ENCODE measurements around the gene CD44. TPM values are rescaled to one million over a fixed set of nuclear protein-coding genes. Genes with fewer than 3 reads are reported as not detected.

The CD44 gene
- total RNA-seq, 1 experiment from 2014 or later, result 6.1 TPM

DNA sequence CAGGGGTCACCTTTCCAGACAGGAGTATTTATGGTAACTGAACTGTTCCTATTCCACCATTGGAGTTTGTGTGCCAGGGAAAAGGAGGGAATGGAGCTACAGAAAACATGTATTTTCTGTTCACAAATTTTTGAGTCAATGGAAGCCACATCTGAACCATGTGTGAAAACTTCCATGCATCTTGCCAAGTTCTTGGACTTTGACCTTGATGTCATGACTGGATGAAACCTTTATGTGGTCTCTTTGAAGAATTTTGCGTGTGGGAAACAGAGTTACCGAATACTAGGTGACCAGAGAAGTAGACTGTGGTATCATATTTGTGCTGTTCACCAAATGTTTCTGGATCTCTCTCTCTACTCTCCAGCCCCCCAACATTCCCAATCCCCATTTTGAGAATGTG lies 104.8 kb downstream of the CD44 start:
- H2BK15ac ChIP-seq (ENCODE audit: low read depth, low read length), result no peak overlapping the region
- Mint-ChIP-seq H3K36me3 (ENCODE audit: insufficient read depth in 1 of 3, low read depth in 3 of 3) (no peaks in the 10 kb centered on the region), H3K4me3 (no peak overlapping the region), H3K4me1 (no peaks in the 10 kb centered on the region), H3K27ac (no peak overlapping the region), H3K9me3 (no peaks in the 10 kb centered on the region), H3K27me3 (ENCODE audit: low read depth) (no peaks in the 10 kb centered on the region; the same call in 1 of the 2 replicates)
- no peaks in the 10 kb centered on the region for H3K9me3 ChIP-seq (ENCODE audit: control insufficient read depth, low read depth, low read length)
- H2BK5ac ChIP-seq (ENCODE audit: insufficient read length, low read length), result no peak overlapping the region
- TF ChIP-seq, protein P1, sequence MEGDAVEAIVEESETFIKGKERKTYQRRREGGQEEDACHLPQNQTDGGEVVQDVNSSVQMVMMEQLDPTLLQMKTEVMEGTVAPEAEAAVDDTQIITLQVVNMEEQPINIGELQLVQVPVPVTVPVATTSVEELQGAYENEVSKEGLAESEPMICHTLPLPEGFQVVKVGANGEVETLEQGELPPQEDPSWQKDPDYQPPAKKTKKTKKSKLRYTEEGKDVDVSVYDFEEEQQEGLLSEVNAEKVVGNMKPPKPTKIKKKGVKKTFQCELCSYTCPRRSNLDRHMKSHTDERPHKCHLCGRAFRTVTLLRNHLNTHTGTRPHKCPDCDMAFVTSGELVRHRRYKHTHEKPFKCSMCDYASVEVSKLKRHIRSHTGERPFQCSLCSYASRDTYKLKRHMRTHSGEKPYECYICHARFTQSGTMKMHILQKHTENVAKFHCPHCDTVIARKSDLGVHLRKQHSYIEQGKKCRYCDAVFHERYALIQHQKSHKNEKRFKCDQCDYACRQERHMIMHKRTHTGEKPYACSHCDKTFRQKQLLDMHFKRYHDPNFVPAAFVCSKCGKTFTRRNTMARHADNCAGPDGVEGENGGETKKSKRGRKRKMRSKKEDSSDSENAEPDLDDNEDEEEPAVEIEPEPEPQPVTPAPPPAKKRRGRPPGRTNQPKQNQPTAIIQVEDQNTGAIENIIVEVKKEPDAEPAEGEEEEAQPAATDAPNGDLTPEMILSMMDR (conservative IDR thresholded peaks at IDR 0.05), result no peak
- no peak overlapping the region for H2AK5ac ChIP-seq (ENCODE audit: insufficient read length, low read length)
- H2BK120ac ChIP-seq (ENCODE audit: low read depth, low read length, poor library complexity, severe bottlenecking), result no peak overlapping the region
- H3K9ac ChIP-seq (ENCODE audit: extremely low read depth, insufficient read length, low read length), result no peak overlapping the region
- no peak overlapping the region for H2BK12ac ChIP-seq (ENCODE audit: insufficient read length, low read depth, low read length)
- H3T11ph ChIP-seq (ENCODE audit: low read length), result no peak overlapping the region
- H3K79me2 ChIP-seq (ENCODE audit: insufficient read depth, low read length), result no peaks in the 10 kb centered on the region
- no peaks in the 10 kb centered on the region for H3K4me1 ChIP-seq (ENCODE audit: insufficient read depth, low read length)
- no CpG with 5 or more reads among the region's 2 CpGs for WGBS (ENCODE audit: extremely low coverage, insufficient read length, low lambda C conversion rate)
- H3K4me2 ChIP-seq (ENCODE audit: insufficient read depth, insufficient read length, low read length), result no peak overlapping the region
- no peak overlapping the region for H3K56ac ChIP-seq (ENCODE audit: insufficient read length, low read depth, low read length)
- no peak overlapping the region for H3K27ac ChIP-seq (ENCODE audit: insufficient read length, low read depth, low read length)
- no peak overlapping the region for H4K91ac ChIP-seq (ENCODE audit: insufficient read length, low read depth, low read length)
- H2AFZ ChIP-seq (ENCODE audit: low read length), result no peak overlapping the region
- no peaks in the 10 kb centered on the region for H3K23me2 ChIP-seq (ENCODE audit: insufficient read length, low read depth, low read length, poor library complexity, severe bottlenecking)
- no peak overlapping the region for H3K23ac ChIP-seq (ENCODE audit: insufficient read length, low read depth, low read length)
- no peaks in the 10 kb centered on the region for H3K79me1 ChIP-seq (ENCODE audit: insufficient read depth, low read depth, low read length, poor library complexity, severe bottlenecking)
- H3K4ac ChIP-seq (ENCODE audit: low read depth, low read length), result no peak overlapping the region
- H3K18ac ChIP-seq (ENCODE audit: insufficient read length, low read depth, low read length), result no peak overlapping the region
- DNase-seq, result no peak
- no peaks in the 10 kb centered on the region for H3K27me3 ChIP-seq (ENCODE audit: insufficient read depth, low read length)
- no peak overlapping the region for H4K5ac ChIP-seq (ENCODE audit: insufficient read length, low read depth, low read length)
- H2BK20ac ChIP-seq (ENCODE audit: low read depth, low read length, poor library complexity, severe bottlenecking), result no peak overlapping the region
- H4K8ac ChIP-seq (replicated peaks; ENCODE audit: insufficient read length, low read depth, low read length), result no peak overlapping the region
- H4K20me1 ChIP-seq (ENCODE audit: control insufficient read depth, insufficient read depth, insufficient read length), result no peaks in the 10 kb centered on the region
- H3K14ac ChIP-seq (ENCODE audit: insufficient read depth, low read length), result no peak overlapping the region
